Measurements from ENCODE around the gene MDK.

DNA sequence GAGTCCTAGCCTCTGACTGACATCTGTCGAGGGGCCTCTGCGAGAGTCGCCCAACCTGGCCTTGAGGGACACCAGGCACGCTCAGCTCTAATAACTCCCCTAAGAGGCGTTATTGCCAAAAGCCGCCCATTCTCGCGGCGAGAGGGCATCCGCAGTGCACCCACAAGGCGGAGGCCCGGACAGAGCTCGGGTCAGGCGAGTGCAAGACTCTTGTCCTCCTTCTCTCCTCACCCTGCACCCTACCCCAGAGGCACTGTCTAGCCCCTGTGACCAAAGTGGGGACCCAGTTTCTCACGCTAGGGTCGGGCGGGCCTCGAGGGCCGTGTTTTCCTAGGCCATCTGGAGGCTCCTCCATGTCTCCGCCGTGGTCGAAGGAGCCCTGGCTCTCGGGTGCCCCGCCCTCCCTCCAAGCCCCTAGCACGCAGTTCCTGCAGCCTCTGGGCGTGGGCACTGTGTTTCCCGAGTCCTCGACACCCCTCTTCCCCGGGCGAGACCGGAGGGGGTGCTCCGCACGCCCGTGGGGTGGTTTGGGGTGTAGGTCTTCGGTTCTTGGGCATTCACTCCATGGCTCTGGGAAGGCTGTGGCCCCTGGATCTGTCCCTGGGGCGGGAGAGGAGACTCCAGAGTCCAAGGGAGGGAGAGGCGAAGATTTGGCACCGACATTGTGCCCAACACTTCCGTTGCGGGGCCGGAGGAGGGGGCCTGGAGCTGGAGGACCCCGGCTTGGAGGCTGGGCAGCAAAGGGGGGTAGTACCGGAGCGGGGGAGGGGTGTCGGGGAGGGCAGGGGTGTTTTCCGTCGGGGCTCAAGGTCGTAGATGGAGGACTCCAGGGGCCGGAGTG is 9.1 kb downstream of the MDK start:
- no peak for TF ChIP-seq POLR2AphosphoS5 (IDR thresholded peaks at IDR 0.05; ENCODE audit: low read depth)
- TF ChIP-seq, protein P1, sequence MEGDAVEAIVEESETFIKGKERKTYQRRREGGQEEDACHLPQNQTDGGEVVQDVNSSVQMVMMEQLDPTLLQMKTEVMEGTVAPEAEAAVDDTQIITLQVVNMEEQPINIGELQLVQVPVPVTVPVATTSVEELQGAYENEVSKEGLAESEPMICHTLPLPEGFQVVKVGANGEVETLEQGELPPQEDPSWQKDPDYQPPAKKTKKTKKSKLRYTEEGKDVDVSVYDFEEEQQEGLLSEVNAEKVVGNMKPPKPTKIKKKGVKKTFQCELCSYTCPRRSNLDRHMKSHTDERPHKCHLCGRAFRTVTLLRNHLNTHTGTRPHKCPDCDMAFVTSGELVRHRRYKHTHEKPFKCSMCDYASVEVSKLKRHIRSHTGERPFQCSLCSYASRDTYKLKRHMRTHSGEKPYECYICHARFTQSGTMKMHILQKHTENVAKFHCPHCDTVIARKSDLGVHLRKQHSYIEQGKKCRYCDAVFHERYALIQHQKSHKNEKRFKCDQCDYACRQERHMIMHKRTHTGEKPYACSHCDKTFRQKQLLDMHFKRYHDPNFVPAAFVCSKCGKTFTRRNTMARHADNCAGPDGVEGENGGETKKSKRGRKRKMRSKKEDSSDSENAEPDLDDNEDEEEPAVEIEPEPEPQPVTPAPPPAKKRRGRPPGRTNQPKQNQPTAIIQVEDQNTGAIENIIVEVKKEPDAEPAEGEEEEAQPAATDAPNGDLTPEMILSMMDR (IDR thresholded peaks at IDR 0.05; ENCODE audit: insufficient read depth, low read length) = no peak

All from HL-60 (cell line).